GM18870 (cell line): Measurements from ENCODE around the gene ANKRD29.

ENCODE experiments used
- ATAC-seq: cut with Tn5 transposase; IDR thresholded peaks from one replicate; pipeline ENCODE4 v1.9.1; 2021; ENCODE audit warnings: moderate library complexity; ENCODE audit not compliant: unreplicated experiment

ANKRD29 gene, protein sequence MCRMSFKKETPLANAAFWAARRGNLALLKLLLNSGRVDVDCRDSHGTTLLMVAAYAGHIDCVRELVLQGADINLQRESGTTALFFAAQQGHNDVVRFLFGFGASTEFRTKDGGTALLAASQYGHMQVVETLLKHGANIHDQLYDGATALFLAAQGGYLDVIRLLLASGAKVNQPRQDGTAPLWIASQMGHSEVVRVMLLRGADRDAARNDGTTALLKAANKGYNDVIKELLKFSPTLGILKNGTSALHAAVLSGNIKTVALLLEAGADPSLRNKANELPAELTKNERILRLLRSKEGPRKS

DNA sequence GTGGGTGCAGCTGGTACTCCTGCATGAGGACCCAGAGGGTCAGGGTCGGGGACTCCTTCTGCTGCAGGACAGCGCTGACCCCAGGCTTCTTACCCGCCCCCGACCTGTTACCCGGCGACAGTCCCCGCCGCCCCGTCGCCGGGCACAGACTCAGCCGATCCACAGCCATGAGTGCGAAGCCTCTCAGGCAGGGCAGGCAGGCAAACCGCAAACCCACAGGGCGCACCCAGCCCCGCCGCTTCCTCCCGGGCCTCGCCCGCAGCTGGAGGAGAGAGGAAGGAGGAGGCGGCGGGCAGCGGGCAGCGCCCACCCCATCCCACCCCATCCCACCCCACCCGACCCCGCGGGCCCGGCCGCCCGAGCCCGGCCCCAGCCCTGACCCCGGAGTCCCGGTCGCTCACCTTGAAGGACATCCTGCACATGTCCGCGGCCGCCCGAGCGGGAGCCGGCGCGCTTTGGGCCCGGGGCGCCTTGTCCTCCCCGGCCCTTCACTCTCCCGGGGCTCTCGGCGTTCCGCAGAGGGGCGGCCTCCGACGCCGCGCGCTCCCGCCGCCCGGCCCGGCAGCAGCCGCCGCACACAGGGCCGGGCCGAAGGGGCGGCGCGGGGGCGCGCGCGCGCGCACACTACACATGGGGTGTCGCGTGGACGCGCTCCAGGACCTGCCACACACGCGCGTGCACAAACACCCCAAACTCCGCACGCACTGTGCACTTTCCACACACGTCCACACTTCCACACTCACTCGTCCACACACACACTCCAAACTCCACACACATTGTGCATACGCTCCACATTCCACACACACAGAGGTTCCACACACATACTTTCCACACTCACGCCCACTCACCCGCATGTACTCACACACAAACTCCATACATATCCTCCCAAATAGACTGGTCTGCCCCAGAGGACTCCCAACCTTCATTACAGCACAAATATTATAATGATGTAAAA is at the start of gene ANKRD29:
Gene ANKRD29 (minus strand): TSS at position 603 of the 955 bp plus-strand sequence. CDS start 181 bp downstream, at position 422.
- ATAC-seq, result no peak

DNA sequence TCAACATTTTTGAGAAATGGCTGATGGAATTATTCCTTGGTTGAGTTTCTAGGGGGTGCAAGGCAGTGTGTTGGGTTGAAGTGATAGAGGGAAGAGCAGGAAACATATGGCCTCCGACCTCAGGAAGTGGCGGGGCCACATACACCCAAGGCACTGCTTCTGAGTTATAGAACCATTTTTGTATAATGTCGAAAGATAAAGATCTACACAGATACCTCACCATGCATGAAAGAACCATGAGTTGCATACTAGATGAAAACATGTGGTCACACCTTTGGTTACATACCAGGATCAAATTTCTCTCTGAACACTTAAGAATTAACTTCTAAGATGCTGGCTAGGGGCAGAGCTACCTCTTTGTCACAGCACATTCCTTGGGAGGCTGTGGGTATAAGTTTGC is 49.7 kb upstream of the ANKRD29 start:
- ATAC-seq, result no peak

DNA sequence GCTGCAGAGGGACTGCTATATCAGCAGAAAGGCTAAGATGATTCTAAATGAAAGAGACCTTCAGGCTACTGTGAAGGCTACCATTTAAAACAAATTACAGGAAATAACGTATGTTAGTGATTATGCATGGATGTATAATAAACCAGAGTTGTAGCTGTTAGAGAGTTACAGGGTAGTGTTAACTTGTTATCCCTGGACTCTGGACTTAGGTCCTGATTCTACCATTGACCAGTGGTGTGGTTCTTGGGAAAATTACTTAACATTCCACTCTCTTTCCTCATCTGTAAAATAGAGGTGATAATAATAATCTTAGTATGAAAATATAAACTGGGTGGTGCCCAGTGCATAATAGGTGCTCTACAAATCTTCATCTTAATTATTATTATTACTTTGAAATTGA is 48.7 kb upstream of the ANKRD29 start:
- no peak for ATAC-seq

DNA sequence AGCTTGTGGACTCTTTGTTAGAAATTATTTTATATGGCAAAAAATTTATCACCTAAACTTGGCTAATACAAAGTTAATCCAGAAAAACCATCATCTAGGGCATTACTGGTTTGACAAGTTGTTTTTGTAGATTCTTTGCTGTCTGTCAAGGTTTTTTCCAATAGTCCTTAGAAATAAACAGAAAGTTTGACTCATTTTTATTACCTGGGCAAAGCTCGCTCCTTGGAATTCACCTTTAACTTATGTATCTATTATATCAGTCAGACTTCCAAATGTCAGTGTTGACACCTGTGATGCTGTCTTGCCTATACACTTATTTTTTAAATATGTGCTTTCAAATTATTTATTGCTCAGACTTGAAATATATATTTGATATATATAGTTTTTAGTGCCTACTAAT is 48.2 kb upstream of the ANKRD29 start:
- ATAC-seq, result no peak

DNA sequence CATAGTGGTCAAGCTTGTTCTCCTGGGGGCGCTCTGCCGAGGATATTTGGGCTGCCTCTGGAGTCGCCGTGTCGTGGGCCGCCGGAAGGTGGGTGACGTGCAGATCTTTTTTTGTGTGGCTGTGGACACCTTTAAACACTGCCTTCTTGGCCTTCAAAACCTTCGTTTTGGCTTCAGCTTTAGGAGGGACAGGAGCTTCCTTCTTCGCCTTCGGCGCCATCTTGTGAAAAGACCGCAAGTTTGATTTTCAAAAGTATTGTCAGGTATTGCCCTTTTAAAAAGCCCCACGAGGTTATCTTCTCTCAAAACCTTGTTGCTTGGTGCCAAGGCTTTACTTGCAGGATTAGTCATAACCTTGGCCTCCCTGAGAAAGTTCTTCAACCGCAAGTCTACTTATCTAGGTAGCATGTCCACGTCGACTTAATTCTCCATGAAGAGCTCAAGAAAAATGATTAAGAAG is 47.4 kb upstream of the ANKRD29 start:
- no peak for ATAC-seq

DNA sequence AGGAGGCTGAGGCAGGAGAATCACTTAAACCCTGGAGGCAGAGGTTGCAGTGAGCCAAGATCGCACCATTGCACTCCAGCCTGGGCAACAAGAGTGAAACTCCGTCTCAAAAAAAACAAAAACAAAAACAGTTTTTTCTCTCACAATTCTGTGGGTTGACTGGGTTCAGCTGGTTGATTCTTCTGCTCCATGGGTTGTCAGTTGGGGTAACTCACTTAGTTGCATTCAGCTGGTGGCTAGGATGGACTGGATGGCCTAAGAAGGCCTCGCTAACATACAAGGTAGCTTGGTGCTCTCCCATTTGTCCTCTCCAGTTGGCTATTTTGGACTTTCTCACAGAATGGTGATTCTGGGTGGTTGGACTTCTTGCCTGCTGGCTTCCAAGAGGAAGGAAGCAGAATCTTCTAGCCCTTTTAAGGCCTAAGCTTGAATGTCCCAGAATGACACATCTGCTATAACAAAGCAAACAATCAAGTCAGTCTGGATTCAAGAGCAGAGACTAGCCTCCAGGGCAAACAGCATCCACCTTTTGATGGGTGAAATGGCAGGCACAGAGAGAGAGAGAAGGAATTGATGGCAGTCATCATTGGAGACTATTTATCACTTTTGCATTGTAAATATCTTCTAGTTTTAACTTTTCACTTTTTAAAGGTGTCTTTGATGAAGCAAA is 44.4 kb upstream of the ANKRD29 start:
- ATAC-seq, result no peak

DNA sequence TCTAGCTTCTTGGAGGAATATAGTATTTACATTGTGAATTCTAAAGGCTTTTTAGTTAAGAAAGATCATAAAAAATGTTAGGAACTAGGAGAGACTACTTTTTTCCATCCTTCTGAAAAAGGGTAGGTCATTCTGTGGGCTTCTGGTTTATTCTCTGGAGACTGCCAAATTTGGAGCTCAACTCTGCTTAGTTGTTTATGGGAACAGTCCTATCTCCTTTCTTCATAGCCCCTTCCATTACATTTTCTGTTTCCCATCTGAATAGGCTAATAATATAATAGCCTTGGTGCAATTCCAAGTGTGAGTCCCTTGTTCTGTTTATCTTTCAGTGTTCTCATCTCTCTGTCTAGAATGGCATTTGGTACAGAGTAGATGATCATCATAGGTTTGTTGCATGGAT is 42.1 kb upstream of the ANKRD29 start:
- no peak for ATAC-seq

DNA sequence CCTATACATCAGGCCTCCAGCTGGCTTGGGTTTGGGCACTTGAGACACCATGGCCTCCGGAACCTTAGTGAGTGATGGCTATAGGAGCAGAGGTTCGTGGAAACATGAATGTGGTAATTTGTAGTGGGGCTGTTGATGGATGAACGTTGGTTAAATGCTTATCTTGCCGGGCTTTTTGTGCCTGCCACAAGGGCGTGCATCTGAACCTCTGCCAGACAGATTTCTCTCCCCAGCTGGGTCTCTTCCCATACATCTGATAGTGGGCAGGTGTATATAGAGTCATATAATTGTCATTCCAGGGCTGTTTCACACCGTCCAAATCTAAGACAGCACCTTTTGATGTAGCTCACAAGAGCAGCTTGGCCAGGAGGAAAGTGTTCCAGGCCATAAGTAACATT is 41.3 kb upstream of the ANKRD29 start:
- no peak for ATAC-seq

DNA sequence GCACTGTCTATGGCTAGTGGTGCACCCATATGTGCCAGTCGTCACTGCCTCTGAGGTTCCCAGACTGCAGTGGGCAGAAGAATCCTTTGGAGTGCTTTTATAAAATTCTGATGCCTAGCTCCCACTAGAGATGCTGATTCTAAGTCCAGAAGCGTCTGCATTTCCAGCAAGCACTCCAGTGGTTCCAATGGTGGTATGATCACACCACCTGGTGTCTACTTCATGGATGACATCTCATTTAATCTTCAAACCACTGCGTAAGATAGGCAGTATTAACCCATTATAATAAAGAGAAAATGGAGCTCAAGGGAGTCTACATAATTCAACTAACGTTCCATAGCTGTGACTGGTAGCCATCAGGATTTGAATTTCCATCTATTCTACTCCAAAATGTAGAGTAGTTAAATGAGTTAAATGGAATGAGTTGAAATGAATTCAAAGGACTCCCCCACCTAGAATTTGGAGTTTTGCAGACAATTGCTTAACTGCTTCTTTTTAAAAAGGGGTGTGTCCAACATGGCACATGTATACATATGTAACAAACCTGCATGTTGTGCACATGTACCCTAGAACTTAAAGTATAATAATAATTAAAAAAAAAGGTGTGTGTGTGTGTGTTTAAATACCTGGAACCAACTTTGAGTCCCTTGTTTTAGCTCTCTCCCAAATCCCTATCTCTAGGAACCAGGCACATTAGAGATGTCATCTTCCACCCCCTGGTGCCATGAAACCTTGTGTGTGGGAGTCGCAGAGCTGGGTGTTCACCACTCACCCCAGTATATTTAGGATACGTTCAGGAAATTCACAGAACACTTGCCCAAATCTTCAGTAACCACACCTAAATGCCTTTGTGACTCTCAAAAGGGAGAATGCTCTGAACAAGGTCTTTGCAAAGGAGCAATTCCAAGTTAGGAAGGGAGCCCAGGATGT is 40.6 kb upstream of the ANKRD29 start:
- ATAC-seq, result no peak

DNA sequence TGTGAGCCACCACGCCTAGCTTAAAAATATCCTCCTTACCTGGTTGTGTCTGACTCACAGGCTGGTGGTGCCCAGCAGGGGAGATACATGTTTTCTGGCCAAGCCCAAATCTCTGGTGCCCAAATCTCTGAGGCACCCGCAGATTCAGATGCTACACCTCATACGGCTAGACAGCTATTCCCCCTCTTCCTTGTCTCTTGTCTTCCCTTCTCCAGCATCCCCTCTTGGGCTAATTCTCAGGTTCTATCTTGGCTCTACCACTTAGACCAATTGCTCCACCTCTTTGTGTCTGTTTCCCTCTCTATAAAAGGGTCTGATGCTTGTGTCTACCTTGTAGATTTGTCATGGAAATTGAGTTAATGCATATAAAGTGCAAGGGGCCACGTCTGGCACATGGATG is 39.9 kb upstream of the ANKRD29 start:
- ATAC-seq, result no peak

DNA sequence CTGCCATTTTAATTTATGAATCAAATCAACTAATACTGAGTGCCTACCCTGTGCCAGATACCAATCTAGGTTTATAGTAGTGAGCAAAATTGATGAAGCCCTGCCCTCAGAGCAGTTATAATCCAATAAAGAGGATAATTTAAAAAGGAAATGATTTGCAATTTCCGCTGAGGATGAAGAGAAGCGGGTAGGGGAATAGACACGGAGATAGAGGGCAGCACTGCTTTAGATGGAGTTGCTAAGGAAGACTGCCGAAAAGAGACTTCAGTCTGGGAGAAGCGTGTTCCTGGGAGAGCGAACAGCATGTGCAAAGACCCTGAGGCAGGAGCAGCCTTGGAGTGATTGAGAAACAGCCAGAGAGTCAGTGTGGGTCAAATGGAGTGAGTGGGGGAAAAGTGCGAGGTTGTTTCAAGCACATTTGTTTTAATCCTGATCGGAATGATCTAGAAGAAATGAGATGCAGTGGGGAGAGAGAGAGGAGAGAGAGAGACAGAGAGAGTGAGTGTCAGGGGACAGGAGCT is 38.9 kb upstream of the ANKRD29 start:
- no peak for ATAC-seq

DNA sequence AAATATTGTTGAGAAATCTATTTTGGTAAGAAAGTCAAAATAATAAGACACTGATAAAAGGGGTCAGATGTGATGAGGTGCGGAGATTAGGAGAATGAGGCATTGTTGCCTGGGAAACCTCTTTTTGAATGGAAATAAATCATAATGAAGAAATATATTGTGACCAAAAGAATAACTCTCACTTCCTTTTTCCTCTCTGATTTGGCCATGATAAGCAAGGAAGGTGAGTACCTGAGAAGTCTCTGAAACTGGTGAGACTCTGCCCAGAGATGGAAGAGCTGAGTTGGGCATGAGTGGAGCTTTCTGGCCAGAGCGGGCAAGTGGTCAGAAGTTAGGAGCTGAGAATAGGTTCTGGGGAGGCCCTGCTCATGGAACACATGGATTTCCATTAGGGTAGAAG is 38.3 kb upstream of the ANKRD29 start:
- ATAC-seq, result no peak

DNA sequence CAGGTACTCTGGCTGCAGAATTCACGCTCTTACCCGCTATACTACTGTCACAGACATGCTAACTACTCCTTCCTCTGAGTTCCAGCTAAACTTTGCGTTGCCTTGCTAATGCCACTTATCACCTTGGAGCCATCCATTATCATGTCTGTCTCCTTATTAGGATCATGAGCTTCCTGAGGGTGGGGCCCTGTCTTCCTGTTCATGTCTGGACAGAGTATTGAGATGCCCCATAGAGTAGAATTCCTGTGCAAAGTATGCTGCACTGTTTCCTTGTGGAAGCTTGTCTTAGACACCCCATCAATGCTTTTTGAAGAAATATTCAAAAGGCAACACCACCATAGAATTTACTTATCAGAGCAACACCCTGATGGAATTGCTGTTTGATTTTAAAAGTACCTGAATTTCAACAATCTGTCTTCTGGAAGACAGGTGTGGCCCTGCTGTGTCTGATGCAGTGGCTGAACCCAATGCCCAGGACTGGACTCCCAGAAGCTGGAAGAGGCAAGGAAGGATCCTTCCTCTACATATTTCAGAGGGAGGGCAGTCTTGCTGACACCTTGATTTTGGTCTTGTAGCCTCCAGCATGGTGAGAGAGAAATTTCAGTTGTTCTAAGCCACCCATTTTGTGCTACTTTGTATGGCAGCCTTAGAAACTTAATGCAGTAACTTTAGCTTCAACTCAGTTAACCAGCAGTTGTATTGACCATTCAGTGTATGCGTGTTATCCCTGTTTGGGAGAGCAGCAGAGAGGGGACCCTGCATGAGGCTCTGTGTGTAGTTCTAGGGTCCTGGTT is 32.1 kb upstream of the ANKRD29 start:
- no peak for ATAC-seq

DNA sequence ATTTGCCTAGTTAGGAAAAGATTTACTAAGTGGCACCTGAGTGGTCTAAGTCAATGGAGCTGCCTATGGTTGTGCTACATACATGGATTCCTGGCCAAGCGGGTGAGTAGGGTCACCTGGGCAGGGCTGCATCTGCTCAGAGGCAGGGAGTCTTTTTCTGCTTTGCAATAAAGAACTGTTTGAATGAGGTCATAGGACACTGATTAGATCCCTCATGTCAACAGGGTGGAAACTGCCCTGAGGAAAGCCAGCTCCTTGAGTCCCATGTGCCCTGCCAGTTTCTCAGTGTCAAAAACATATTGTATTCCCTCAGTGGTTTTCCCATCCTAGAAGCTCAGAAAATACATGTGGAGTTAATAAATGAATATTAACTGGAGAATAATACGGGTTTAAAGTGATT is 31.1 kb upstream of the ANKRD29 start:
- no peak for ATAC-seq

DNA sequence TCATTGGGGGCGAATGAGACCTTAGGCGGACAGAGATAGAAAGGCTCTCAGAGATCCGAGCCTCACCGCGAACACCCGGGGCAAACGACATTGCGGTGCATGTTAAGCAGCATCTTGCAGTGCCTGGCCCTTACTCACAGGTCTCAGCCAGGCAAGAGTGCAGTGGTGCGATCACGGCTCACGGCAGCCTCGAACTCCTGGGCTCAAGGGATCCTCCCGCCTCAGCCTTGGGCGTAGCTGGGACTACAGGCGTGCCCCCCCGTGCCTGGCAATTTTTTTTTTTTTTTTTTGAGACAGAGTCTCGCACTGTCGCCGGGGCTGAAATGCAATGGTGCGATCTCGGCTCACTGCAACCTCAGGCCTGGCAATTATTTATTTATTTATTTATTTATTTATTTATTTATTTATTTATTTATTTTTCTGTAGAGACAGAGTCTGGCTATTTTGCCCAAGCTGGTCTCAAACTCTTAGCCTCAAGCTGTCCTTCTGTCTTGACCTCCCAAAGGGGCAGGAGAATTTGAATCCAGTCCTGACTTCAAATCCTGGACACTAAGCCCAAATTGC is 27.9 kb upstream of the ANKRD29 start:
- ATAC-seq, result no peak

DNA sequence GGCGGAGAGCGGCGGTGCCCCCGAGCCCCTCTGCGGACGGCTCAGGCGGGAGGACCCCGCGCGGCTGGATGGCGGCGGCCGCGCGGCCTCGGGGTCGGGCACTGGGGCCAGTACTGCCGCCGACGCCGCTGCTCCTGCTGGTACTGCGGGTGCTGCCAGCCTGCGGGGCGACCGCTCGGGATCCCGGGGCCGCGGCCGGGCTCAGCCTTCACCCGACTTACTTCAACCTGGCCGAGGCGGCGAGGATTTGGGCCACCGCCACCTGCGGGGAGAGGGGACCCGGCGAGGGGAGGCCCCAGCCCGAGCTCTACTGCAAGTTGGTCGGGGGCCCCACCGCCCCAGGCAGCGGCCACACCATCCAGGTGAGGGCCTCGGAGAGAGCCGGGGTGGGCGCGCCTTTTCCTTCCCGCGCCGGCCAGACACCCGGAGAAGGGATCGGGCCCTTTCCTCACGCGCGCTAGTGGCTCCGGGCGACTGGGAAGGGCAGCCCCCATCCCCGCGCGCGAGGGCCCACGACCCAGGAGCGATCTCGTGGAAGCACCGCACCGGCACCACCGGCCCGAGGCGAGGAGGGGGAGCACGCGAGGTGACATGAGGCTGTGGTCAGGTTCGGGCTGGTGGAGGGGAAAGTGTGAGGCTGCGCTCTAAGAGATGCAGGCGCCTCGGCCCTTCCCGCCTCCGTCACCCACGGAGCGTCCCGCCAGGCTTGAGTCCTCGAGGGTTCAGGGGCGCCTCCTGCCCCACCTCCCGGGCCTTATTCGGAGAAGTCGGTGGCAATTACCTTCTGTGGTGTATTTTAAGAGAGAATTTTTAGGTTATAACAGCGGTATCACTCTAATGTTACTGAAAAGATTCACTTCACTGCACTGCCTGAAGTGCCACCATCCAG is 27.1 kb upstream of the ANKRD29 start:
- no peak for ATAC-seq

DNA sequence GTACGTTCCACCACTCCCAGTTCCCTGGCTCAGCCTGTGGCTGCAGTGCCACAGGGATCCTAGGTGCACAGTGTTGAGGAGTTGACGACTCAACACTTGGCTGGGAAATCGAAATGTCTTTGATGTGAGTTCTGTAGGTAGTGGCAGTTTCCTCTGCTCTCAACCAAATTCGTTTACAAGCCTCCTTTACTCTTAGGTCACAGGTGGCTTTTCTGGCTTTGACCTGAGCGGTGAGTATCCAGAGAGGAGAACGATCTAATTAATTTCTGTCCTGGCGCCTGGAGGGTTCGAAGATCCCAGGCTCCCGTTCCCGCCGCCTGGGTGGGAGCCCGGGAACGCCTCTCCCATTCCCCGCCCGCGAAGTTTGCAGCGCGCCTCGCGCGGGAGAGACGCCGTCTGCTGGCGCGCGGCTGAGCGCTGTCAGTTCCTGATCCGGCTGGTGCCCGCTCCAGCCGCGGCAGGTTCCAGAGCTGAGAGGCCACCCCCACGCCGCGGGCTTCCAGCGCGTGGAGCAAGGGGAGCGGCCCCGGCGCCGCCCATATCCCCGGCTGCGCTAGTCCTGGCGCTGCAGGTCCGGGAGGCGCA is 26.4 kb upstream of the ANKRD29 start, which contains the start of gene LAMA3:
Gene LAMA3 (plus strand): TSS at position 423 of the 585 bp plus-strand sequence. CDS start 231 bp downstream, outside the sequence.
- ATAC-seq, result no peak

DNA sequence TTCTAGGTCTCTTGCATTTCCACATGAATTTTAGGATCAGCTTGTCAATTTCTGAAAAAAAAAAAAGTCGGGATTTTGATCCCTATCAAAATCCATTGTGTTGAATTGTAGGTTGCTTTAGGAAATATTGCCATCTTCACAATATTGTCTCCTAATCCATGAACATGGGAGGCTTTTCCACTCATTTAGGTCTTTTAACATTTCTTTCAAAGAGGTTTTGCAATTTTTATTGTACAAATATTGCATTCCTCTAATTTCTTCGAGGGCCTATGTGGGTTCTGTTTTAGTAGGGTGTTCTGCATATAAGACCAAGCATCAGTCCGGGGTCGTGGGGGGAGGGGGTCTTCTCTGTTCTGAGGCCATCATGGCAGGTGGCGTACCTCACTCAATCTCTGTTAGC is 25.8 kb upstream of the ANKRD29 start:
- ATAC-seq, result no peak
